ENCODE data around the gene FAM193B.
A peak's percentile ranks its signal among the peaks of the same experiment; 100 is the strongest.
"Not testable (repeated sequence)": the region's sequence is repeated elsewhere in the genome, so short reads cannot be mapped to it uniquely, and the experiment has no call there.

FAM193B gene

DNA sequence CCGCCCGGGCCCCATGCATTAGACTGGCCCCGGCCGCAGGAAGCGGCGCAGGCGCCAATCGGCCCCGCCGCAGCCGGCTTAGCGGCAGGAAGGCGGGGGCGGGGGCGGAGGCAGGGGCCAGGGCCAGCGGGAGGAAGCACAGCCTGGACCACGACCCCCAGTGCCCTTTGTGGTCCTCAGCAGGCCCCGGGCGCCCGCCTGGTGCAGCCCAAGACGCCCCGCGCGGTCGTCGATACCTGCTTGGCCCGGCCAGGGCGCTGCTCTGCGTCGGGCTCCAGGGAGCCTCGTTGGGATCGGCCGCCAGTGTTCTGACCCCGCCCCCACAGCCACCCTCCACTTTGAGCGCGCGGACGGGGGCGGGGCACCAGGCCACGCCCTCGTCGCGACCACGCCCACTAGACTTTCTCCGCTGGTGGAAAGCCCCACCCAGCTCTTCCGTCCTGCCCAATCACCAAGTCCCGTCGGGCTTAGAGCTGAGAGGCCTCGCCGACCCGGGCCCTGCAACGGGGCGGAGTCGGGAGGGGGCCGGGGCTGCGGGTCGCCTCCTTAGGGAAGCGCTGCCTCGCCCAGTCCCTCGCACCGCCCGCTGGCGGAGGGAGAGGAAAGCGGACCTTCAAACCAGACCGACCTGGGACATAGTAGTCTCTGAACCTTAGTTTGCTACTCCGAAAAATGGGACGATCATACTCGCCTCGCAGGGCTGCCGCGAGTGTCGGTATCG is 56.9 kb downstream of the FAM193B start, which contains the start of gene PDLIM7:
Gene PDLIM7, minus strand, starts transcription at position 313 of the 721 bp plus-strand sequence. CDS start 1,092 bp downstream, outside the sequence.
- DNase-seq = peak; percentile 94 to 95

DNA sequence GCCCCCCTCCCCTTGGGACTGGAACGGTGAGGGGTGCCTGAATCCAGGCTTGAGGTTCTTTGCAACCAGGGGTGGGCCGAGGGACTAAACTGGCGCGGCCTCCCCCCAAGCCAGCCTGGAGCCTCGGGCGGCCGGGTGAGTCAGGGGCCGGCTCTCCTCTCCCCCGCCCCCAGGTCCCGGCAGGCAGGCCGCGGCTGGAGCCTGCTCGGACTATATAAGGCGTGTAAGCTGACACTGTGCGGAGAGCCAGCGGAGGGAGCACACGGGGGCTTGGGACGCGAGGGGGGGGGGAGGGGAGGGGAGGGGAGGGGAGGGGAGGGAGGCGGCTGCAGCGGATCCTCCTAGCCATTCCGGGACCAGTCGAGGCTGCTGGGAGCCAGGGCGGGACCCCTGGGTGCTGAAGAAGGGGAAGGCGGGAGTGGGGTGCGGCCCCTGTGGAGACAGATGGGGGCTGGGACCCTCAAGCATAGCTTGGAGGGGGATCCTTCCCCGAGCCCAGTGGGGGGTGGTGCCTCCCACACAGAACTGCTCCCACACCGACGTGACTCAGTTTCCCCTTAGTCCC is 57.6 kb downstream of the FAM193B start:
- no peak for DNase-seq

DNA sequence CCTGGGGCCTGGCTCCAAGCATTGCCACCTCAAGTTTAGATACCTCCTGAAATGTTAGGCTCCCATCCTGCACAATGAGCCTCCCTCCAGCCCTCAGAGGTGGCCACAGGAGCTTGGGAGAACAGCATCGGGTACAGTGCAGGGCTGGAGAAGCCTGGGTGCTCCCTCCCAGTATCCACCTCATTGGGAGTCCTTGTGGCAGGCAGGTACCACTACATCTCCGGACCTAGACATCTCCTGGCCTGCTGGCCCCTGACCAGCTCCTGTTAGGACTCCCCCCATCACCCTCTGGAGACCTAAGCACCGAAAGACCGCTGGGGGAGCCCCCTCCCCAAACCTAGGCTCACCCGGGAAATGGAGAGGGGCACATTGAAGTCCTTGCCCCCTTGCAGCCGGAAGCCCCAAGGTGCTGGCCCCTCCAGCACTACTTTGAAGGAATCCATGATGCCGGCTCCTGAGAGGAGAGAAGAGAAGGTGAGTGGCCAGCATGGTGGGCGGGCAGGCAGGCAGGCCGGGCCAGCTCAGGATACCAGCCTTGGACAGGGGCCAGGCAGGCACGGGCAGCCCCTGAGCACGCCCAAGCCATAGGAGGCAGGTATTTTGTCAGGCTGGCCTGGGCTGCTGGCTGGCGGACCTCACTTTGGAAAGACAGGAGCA is 58.2 kb downstream of the FAM193B start:
- DNase-seq = no peak

DNA sequence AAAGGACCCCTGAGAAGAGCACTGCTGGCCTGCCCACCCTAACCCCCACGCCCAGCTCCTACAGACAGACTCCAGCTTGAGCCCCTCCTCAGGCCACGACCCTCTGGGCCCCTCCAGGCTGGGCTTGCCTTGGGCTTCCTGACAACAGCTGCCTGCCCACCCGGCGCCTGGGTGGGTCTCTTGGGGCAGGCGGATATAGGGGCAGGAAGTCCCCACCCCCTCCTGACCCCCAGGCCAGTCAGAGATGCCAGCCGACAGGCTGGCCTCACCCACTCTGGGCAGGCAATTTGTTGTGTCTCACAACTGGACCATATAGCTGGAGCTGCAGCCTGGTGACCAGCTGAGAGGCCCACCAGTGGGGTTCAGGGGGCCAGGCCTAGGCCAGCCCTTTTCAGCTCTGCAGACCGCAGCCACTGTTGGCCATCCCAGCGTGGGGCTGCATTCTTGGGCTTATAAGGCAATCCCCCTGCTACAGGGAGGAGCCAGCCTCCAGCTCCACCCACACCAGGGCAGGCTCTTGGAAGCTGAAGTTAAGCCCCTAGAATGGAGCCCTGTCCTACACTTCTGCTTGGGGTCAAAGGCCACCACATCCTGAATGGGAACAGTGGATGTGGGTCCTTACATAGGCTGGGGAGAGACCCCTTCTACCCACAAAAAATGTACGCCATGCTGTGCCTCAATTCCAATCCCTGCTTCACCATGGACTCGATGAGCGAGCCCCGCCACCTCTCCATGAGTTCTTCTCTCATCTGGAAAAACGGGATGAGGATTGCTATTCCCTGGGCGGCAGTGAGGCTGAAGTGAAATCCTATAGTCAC is 58.9 kb downstream of the FAM193B start:
- DNase-seq = no peak

DNA sequence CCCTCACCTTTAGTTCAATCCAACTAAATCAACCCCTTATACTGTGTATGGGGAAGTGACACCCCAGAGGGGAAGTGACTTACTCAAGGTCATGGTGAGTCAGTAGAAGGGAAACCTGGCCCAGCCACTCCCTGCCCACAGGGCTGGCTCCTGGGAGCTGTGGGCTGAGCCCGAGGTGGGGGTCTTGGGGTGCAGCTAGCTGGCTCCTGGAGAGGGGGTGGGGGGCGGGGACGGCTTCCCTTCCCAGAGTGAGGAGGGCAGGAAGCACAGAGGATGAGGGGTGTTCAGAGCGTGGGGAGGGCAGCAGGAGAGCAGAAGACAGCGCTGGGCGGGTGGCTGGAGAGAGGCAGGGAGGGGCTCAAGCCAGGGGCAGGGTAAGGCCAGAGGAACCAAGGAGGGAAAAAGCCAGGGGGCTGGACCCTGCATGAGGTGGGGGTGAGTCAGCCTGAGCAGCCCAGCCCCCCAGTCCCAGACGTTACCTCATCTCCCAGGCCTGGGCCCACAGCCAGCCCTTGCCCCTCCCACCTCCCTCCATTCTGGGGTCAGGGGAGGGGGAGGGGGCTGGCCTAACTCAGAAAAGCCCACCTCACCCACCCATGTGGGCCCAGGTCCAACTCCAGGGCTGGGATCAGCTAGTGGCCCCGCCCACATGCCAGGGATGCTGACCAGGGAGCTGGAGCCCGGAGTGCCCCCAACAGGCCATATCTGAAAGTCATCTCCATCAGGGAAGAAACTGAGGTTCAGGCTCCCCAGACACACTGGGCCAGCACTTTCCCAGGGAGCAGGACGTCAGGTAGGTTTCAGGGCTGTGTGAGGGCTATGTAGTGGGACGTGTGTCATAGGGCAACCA is 59.8 kb downstream of the FAM193B start:
- DNase-seq = no peak

DNA sequence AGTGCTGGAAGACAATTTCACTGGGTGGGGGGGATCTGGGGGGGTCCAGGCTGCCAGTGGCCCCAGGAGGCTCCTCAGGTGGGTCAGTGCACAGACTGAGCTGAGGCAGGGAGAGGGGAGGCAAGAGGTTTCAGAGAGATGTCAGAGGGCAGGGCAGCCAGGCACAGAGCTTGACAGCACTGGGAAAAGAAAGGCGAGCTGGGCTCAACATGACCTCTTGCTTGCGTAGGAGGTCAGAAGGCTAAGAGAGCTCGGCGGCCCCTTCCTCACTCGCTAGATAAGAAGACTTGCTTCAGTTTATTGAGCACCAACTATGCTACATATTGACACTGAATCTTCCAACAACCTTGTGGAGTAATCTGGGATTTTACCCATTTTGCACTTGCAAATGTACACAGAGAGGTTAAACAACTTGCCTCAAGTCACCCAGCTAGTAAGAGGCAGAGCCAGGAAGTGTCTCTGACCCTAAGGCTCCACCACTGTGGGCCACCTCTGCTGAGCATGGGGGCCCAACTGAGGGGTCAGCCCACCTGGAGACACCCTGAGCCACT is 60.5 kb downstream of the FAM193B start:
- no peak for DNase-seq

DNA sequence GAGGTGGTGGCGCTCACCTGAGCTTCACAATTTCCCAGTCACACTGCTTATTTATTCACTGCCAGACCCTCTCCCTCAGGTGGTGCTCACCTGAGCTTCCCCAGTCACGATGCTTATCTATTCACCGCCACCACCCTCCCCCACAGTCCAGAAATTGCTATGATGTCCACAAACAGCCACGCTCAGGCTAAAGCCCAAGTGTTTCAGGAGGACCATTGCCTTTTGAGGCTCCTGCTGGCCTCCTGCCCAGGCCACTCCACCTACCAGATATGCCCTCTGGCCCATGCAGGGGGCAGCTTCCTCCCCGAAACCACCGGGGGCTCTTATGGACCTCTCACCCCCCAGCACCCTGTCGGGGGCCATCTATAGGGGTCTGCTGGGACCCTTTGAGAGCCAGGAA is 61.5 kb downstream of the FAM193B start:
- no peak for DNase-seq

DNA sequence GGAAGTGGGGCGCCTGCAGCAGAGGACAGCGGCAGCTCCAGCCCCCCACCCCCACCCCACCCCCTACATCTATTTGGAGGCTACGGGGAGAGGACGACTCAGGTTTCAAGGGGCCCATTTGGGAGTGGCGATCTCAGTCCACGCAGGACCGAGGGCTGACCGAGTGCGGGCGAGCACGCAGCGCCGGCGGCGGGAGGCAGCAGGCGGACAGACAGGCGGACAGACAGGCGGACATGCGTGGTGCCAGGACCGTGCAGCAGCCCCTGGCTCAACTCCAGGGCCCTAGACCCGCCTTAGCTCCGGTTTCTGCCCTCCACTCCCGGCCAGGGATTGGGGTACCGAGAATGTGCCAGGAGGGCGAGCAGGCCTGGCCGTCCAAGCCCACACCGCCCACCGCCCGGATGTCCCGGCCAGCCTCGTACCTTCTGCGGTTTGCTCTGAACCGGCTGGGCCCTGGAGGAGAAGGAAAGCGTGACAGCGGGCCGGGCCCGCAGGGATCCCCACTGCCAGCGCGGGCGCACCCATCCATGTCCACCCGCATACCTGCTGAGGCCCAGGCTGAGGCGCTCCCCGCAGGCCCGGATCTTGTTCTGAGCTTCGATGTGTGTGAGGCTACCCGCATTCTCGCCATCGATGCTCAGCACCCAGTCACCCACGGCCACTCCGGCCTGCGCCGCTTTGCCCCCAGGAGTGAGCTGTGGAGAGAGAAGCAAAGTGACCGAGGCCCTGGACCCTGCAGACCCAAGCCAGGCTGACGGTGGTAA is 62.2 kb downstream of the FAM193B start:
- no peak for DNase-seq

DNA sequence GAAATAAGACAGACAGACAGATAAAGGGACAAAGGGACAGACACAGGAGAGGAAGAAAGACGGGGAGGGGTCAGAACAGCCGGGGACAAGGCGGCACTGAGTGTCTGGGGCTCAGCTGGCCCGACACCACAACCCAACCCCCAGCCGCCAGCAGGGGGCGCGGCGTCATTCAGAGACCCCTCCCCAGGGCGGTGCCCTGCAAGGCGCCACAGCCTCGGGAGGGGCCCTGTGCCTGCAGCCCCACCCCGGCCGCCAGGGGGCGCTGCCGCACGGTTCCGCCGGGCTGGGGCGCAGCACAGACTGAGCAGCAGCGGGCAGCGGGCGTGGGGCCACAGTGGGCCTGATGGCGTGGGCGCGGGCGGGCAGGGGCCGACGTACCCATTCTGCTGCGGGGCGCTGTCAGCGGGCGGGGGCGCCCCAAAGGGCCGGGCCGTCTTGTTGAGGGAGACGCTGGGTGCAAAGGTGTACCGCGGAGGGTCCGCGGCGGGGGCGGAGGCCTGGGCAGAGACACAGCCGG is 62.9 kb downstream of the FAM193B start:
- no peak for DNase-seq

DNA sequence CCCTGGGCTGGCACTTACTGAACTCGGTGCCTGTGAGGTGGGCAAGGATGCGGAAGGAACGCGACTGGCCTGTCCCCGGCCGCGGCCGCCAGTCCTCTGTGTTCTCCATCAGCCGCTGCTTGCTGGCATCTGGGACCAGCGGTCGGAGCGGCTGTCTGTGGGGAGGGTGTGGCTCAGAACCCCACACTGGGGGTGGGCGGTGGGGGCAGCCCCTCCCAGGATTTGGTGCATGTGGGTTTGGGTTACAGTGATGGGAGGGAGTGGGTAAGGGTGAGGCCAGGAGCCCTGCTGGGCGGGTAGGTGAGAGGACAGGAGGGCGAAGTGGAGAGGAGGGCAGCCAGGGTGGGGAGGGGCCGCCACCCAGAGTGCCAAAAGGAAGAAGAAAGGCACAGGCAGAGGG is 63.4 kb downstream of the FAM193B start:
- DNase-seq = no peak

DNA sequence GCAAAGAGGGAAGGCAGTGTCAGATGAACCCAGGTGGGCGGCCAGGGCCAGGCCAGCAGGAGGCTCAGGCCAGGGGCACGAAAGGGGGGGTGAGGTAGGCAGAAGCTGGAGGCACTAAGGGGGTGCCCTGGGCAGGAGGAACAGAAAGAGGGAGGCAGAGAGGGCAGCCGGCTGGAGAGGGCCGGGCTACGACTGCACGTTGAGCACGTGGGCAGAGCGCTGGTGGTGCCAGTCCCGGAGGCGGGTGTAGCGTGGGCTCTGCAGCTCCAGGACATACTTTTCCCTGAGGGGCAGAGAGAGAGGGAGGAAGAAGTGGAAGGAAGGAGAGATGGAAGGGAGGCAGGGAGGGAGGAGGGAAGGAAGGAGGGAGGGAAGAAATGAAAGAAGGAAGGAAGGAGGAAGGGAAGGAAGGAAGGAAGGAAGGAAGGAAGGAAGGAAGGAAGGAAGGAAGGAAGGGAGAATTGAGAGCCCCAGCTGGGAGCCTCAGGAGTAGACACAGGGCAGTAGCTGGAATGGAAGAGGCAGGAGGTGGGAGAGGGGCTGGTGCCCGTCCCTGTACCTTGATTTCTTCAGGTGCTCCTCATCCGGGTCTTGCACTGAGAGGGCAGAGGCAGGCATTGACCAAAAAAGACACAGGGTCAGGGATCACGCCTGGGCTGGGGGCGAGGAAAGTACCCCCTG is 63.9 kb downstream of the FAM193B start:
- DNase-seq = no peak

DNA sequence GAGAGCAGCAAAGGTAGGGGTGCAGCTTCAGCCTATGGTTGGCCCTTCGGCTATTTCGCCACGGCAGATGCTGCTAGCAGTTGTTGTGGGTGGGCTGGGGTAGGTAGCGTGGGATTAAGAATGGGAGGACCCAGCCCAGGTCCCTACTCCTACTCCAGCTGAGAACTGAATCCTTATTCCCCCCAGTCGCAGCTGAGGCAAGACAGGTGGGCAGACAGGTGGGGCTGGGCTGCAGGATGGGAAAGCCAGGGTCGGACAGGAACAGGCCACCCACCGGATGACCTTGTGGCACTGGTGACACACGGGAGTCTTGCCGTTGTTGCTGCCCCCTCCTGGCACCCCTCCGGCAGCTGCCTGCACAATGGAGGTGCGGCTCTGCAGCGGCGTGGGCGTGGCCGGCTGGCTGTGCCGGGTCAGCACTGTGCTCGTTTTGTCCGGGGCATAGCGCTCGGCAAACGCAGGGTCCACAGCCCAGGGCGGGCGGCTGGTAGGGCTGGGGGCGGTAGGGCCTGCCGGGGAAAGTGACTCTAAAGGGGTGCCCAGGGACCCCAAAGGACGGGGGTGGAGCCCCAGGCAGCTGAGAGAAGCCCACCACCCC is 65.1 kb downstream of the FAM193B start:
- no peak for DNase-seq

DNA sequence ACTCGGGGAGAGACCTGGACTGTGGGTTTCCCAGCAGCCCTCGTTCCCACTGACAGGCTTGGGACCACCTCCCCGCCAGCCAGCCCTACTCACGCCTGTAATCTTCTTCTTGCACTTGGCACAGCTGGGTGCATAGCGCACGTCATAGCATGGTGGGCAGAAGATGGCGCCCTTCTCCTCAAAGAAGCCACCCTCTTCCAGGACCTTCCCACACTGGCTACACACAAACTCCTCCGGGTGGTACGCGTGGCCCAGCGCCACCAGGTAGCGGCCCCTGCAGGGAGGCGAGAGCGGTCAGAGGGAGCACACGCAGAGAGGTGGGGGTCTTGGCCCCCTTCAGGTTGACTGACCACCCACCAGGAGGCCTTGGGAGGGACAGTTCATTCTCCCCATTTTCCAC is 66.4 kb downstream of the FAM193B start:
- no peak for DNase-seq

DNA sequence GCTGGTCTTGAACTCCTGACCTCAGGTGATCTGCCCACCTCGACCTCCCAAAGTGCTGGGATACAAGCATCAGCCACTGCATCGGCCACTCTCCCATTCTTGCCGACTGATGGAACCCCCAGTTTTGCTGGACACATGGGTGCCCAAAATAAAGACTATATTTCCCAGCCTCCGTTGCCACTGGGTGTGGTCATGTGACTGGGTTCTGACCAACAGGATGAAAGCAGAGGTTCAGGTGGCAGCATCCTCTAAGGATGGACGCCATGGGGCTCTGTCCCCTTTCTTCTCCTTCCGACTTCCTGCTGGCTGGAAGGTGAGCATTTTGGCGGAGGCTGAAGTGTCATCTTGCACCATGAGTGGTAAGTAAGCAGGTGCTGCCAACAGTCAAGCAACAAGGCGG is 67.2 kb downstream of the FAM193B start:
- DNase-seq = no peak

DNA sequence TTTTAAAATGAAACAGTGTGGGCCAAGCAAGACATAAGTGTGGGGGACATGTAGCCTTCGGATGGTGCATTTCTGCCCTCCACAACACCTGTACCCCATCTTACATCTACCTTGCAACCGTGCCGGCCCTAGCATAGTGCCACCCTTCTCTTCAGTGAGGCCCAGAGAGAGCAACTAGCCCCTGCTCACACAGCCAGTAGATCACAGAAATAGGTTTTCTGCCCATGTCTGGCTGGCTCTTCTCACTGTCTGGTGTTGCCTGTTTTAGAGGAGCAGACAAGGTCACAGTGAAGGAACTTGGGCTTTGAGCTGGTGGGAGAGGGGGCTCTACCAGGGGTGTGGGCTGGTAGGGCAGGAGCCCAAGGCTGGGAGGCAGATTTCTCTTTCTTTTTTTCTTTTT is 68.1 kb downstream of the FAM193B start:
- no peak for DNase-seq

DNA sequence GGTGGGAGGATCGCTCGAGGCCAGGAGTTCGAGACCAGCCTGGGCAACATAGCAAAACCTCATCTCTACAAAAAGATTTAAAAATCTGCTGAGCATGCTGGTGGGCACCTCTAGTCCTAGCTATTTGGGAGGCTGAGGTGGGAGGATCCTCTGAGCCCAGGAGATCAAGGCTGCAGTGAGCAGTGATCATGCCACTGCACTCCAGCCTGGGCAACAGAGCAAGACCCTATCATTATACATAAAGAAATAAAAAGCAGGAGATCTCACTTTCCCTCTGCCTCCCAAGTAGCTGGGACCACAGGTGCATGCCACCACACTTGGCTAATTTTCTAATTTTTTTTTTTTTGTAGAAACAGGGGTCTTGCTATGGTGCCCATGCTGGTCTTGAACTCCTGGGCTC is 68.6 kb downstream of the FAM193B start:
- DNase-seq = not testable (repeated sequence)

DNA sequence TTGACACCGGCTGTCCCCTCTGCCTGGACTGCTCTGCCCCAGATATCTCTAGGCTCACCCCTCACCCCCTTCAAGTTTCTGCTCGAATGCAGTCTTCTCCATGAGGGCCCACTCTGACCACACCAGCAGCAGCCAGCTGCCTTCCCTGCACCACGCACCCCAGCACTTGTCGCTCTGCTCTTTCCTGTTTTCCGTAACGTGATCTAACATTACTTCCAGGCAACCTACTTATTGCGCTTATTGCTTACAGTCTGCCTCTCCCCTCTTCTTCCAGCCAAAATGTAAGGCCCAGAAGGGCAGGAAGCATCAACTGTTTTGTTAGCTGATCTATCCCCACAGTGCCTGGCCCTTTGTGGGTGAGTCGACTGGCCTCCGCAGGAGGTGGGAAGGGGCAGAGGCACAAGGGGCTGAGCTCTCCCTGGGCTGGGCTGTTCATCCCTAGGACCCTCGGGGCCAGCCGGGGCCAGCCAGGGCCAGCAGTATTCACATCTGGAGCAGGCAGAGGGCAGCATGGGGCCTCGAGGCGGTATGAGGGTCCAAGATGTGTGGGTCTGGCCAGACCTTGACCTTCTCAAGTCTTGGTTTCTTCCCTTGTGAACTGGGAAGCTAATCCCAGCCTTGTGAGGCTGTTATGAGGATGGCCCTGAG is 69.3 kb downstream of the FAM193B start:
- DNase-seq = no peak

DNA sequence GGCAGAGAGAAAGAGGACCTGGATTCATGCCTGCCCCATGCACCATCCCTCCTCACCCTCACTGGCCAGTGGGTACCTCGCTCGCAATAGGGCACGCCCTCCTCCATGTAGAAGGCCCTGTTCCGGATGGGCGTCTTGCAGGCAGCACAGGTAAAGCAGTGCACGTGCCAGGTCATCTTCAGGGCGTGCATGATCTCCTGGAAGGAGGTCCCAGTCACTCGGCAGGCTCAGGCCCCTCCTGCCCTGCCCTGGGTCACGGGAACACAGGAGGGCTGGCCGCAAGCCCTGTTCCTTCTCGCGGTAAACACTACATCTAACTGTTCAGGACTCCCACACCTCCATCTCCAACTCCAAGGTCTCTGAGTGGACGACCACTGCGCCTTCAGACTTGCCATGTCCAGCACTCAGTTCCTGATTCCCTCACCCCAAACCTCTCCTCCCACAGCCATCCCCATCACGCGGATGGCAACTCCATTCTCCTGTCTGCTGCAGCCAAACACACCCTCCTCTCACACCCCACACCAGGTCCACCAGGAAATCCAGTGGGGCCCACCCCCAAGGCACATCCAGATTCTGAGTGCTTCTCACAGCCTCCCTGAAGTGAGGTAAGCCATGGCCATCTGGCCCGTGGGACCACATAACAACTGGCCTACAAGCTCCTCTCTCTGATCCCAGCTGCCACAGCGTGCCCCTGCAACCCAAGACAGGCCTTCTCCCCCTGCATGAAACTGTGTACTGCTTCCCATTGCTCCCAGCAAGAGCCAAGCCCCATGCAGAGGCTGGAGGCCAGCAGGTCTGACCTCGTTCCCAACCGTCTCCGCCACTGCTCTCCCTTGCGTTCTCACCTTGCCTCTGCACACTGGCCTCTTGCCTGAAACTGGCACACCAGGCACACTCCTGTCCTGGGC is 70.1 kb downstream of the FAM193B start:
- DNase-seq = no peak
